ENCODE results near the gene TMX4.

The TMX4 gene

DNA sequence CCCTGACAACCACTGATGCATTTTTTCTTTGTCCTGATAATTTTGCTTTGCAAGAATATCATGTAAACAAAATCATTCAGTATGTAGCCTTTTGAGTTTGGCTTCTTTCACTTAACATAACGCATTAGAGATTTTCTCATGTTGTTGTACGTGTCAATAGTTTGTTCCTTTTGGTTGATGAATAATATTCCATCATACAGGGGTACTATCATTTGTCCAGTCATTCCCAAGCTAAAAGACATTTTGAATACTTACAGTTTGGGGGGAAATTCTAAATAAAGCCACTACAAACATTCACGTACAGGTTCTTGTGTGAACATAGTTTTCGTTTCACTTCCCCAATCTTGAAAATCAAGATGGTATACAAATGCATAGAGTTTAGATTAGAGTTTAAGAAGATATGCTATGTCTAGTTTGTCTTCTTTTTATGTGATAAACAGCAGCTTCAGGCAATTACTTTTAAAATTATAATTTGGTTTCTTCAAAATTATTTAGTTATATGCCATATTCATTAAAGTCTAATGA lies 84.5 kb downstream of the TMX4 start:
- no peak overlapping the region for H3K9ac ChIP-seq (ENCODE audit: low read length in 2 of 2)
- H3K27me3 ChIP-seq (ENCODE audit: control insufficient read depth in 1 of 2, insufficient read depth in 2 of 2, low read length in 2 of 2) = no peaks in the 10 kb centered on the region
- H3K27ac ChIP-seq (ENCODE audit: low read length) = no peak overlapping the region
- H3K36me3 ChIP-seq (ENCODE audit: control insufficient read depth in 2 of 2, insufficient read depth in 2 of 2, low read length in 2 of 2) = no peaks in the 10 kb centered on the region
- no peaks in the 10 kb centered on the region for H3K9me3 ChIP-seq (ENCODE audit: control insufficient read depth in 2 of 2, low read length in 2 of 2)
- H3K4me1 ChIP-seq (ENCODE audit: control insufficient read depth, insufficient read depth, low read length) = no peaks in the 10 kb centered on the region
- no peak overlapping the region for H3K4me3 ChIP-seq (ENCODE audit: low read length in 2 of 2)

DNA sequence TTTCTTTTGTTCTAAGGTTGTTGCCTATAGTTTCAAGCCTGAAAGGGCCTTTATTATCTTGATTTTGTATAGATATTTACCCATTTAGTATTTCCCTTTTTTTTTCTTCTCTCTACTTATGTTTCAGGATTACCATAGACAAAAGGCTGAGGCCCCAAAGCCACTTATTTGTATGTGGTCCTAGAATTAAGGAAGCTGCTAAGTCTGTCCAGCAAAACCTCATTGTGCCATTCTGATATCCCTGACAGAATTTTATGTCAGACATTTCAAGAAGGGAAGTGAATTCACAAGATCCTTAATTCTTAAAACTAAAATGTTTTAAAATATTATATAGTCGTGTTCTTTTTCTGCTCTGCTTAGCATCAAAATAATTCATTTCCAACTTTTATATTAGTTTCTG lies 86.2 kb downstream of the TMX4 start:
- H3K9ac ChIP-seq (ENCODE audit: low read length in 2 of 2) = no peak overlapping the region
- H3K9me3 ChIP-seq (ENCODE audit: control insufficient read depth in 2 of 2, low read length in 2 of 2) = no peaks in the 10 kb centered on the region
- H3K4me1 ChIP-seq (ENCODE audit: control insufficient read depth, insufficient read depth, low read length) = no peaks in the 10 kb centered on the region
- no peaks in the 10 kb centered on the region for H3K27me3 ChIP-seq (ENCODE audit: control insufficient read depth in 1 of 2, insufficient read depth in 2 of 2, low read length in 2 of 2)
- H3K36me3 ChIP-seq (ENCODE audit: control insufficient read depth in 2 of 2, insufficient read depth in 2 of 2, low read length in 2 of 2) = no peaks in the 10 kb centered on the region
- no peak overlapping the region for H3K27ac ChIP-seq (ENCODE audit: low read length)
- no peak overlapping the region for H3K4me3 ChIP-seq (ENCODE audit: low read length in 2 of 2)

DNA sequence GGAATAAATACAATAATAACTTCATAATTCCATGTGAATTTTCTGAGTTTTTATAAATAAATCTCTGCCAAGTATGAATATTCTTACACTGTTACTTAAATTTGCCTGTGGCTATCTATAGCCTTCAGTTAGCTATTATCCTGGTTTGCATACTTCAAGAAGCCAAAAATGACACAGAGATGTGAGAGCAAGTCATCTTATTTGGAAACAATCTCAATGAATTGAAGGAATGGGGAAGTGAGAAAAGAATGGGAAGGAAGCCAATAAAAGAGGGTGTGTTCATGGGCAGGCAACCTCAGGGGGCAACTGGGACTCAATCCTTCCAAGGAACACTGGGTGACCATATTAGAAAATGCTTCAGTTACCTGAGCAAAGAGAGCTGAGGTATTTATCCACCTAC lies 89.2 kb downstream of the TMX4 start:
- Histone ChIP-seq H3K9ac (ENCODE audit: low read length in 2 of 2) (no peak overlapping the region), H3K36me3 (ENCODE audit: control insufficient read depth in 2 of 2, insufficient read depth in 2 of 2, low read length in 2 of 2) (no peaks in the 10 kb centered on the region), H3K4me1 (ENCODE audit: control insufficient read depth, insufficient read depth, low read length) (no peaks in the 10 kb centered on the region), H3K27me3 (ENCODE audit: control insufficient read depth in 1 of 2, insufficient read depth in 2 of 2, low read length in 2 of 2) (no peaks in the 10 kb centered on the region), H3K27ac (ENCODE audit: low read length) (no peak overlapping the region), H3K9me3 (ENCODE audit: control insufficient read depth in 2 of 2, low read length in 2 of 2) (no peaks in the 10 kb centered on the region), H3K4me3 (ENCODE audit: low read length in 2 of 2) (no peak overlapping the region)

Data from stomach smooth muscle (tissue), 2 donors.